ENCODE results near the gene DIPK1A. TPM values are rescaled to one million over a fixed set of nuclear protein-coding genes. Genes with fewer than 3 reads are reported as not detected.

The DIPK1A gene
- total RNA-seq, 1 experiment from 2014 or later, result 10.5 TPM

DNA sequence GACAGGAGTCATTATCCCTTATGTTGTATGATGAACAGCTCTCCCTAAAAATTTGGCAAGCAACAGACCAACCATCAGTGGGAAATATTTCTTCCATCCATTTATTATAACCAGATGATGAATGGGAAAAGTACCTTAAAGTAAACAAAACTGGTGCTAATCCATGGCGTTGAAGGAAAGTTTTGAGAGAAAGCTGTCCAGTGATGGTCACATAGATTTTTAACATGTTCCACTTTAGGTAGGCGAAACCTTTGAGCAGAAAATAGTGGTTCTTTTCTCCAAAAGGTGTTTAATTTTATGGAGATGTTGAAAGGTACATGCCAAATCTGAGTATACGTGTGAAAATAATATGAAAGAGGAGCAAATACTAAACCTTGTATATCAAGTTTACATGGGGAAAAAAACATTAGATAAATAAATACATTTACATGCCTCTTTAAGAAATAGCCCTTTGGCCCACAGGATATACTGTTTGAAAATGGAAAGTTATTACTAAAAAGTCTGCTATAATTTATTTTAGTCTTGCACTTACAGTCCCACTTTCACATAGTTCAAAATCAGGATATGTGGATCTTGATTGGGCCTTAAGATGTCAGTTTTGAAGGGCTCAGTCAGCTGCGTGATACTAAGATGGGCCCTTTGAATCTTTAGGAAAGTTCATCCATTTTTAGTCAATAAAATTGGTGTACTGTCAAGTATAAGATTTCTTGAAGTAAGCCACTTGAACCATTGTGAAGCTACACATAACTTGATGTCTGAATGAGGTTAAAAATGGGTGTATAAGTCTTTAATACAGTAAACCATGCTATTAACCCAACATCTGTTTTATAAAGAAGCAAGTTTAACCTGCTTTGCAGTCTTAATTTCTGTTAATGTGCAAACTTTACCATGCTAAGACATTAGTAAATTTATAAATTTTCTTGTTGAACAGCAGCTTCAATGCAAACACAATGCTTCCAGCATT, 118.9 kb downstream of the DIPK1A start:
- Histone ChIP-seq H3K4me1 (replicated peaks; ENCODE audit: insufficient read depth) (peaks cover 7% of the 10 kb centered on the region), H3K36me3 (ENCODE audit: low read depth) (peaks cover 67% of the 10 kb centered on the region), H3F3A (ENCODE audit: insufficient read depth, low read depth) (peaks cover 82% of the 10 kb centered on the region), H4K20me1 (ENCODE audit: insufficient read depth) (peaks cover 54% of the 10 kb centered on the region), H3K79me2 (ENCODE audit: low read depth) (peaks cover 36% of the 10 kb centered on the region), H2AFZ (no peak overlapping the region), H3K9me3 (ENCODE audit: insufficient read depth, low read depth) (no peaks in the 10 kb centered on the region), H3K4me3 (no peak overlapping the region), H3K27ac (no peak overlapping the region), H3K9me2 (ENCODE audit: insufficient read depth) (no peaks in the 10 kb centered on the region), H3K4me2 (no peak overlapping the region), H3K27me3 (ENCODE audit: insufficient read depth, low read depth) (no peaks in the 10 kb centered on the region)
- ChIA-PET POLR2A (ENCODE audit: unreplicated experiment) (interaction anchor here (0.7 kb wide), 1 partner anchor 538 kb away, joined by 3 read pairs; no protein-coding TSS in a partner anchor), CTCF (interaction anchor here (0.7 kb wide), 1 partner anchor 24 kb away, joined by 3 read pairs; no protein-coding TSS in a partner anchor)
- no TSS peak for BruUV-seq (replicated peaks)
- intact Hi-C loops (cut with micrococcal nuclease; ENCODE audit: unreplicated experiment), result no loop called here
- TF ChIP-seq, protein P1, sequence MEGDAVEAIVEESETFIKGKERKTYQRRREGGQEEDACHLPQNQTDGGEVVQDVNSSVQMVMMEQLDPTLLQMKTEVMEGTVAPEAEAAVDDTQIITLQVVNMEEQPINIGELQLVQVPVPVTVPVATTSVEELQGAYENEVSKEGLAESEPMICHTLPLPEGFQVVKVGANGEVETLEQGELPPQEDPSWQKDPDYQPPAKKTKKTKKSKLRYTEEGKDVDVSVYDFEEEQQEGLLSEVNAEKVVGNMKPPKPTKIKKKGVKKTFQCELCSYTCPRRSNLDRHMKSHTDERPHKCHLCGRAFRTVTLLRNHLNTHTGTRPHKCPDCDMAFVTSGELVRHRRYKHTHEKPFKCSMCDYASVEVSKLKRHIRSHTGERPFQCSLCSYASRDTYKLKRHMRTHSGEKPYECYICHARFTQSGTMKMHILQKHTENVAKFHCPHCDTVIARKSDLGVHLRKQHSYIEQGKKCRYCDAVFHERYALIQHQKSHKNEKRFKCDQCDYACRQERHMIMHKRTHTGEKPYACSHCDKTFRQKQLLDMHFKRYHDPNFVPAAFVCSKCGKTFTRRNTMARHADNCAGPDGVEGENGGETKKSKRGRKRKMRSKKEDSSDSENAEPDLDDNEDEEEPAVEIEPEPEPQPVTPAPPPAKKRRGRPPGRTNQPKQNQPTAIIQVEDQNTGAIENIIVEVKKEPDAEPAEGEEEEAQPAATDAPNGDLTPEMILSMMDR (conservative IDR thresholded peaks at IDR 0.05), result no peak
- TF ChIP-seq EZH2 (IDR thresholded peaks at IDR 0.05; ENCODE audit: low read depth), result no peak
- DNase-seq, result no peak

DNA sequence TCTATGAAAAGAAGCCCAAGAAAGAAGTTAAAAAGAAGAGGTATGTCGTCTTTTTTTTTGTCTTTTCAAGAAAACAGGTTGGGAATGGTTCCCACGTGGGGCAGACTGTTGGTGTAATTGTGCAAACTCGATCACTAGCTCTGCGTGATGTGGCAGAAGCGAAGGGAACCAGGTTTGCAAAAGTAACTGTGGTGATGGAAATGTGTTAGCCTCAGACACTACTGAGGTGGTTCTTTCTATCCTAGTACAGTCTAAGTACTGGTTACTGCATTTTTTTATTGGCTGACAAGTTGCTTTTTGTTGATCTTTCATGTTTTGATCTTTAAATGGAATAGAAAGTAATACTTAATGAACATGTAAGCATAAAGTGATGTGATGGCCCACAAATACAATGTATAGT, 120.7 kb downstream of the DIPK1A start:
- CTCF ChIA-PET, result no interaction called here

DNA sequence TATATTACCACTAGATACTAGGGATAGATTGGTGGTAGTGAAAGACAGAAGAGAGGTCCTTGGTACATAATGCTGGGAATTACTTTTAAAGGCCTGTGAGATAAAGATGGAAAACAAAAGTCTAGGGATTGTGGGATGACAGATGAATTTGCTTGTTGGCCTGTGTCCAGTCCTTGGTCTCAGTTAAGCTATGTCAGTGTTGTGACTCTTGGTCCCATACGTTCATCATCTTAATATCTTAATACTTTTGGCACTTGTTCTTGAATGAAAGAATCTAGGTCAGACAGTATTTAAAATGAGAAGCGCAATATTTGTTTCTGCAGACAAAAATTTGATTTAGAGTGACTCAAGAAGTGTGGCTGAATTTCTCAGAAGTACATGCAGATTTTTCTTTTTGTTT, 121.8 kb downstream of the DIPK1A start:
- Histone ChIP-seq H3K4me1 (replicated peaks; ENCODE audit: insufficient read depth) (peaks cover 36% of the 10 kb centered on the region), H3F3A (ENCODE audit: insufficient read depth, low read depth) (peaks cover 100% of the 10 kb centered on the region), H3K9me2 (ENCODE audit: insufficient read depth) (no peaks in the 10 kb centered on the region), H3K9me3 (ENCODE audit: insufficient read depth, low read depth) (no peaks in the 10 kb centered on the region), H3K27ac (no peak overlapping the region), H3K79me2 (ENCODE audit: low read depth) (peaks cover 66% of the 10 kb centered on the region), H3K4me2 (no peak overlapping the region), H3K36me3 (ENCODE audit: low read depth) (peaks cover 96% of the 10 kb centered on the region), H3K4me3 (no peak overlapping the region), H3K27me3 (ENCODE audit: insufficient read depth, low read depth) (no peaks in the 10 kb centered on the region), H4K20me1 (ENCODE audit: insufficient read depth) (peaks cover 83% of the 10 kb centered on the region), H2AFZ (no peak overlapping the region)
- intact Hi-C loops (cut with micrococcal nuclease; ENCODE audit: unreplicated experiment), result loop anchor here (10.0 kb wide), 2 partner anchors 535 to 945 kb away; no protein-coding TSS in a partner anchor
- ChIA-PET POLR2A (ENCODE audit: unreplicated experiment) (interaction anchor here (0.6 kb wide), 1 partner anchor 533 kb away, joined by 3 read pairs; no protein-coding TSS in a partner anchor), CTCF (no interaction called here)
- DNase-seq, result no peak
- no TSS peak for BruUV-seq (replicated peaks)
- TF ChIP-seq EZH2 (IDR thresholded peaks at IDR 0.05; ENCODE audit: low read depth), result no peak
- TF ChIP-seq, protein P1 (conservative IDR thresholded peaks at IDR 0.05), result no peak

More for the DNA sequence above, 120.7 kb downstream of the DIPK1A start:
- Histone ChIP-seq H3K9me2 (ENCODE audit: insufficient read depth) (no peaks in the 10 kb centered on the region), H4K20me1 (ENCODE audit: insufficient read depth) (peaks cover 71% of the 10 kb centered on the region), H3F3A (ENCODE audit: insufficient read depth, low read depth) (peaks cover 91% of the 10 kb centered on the region), H3K9me3 (ENCODE audit: insufficient read depth, low read depth) (no peaks in the 10 kb centered on the region), H3K27me3 (ENCODE audit: insufficient read depth, low read depth) (no peaks in the 10 kb centered on the region), H3K36me3 (ENCODE audit: low read depth) (peaks cover 85% of the 10 kb centered on the region), H3K79me2 (ENCODE audit: low read depth) (peaks cover 54% of the 10 kb centered on the region), H3K4me3 (no peak overlapping the region), H2AFZ (no peak overlapping the region), H3K27ac (no peak overlapping the region), H3K4me1 (replicated peaks; ENCODE audit: insufficient read depth) (peaks cover 25% of the 10 kb centered on the region), H3K4me2 (no peak overlapping the region)
- DNase-seq, result no peak
- POLR2A ChIA-PET (ENCODE audit: unreplicated experiment), result no interaction called here
- TF ChIP-seq, protein P1 (conservative IDR thresholded peaks at IDR 0.05), result no peak
- no peak for TF ChIP-seq EZH2 (IDR thresholded peaks at IDR 0.05; ENCODE audit: low read depth)
- intact Hi-C loops (cut with micrococcal nuclease; ENCODE audit: unreplicated experiment), result no loop called here
- BruUV-seq (replicated peaks), result no TSS peak

Measured in PC-9 (cell line).